OCI-LY1 (cell line): ENCODE results near the gene PIK3R5.

Experiments
- H2AFZ ChIP-seq: fragments of 200-600 bp; sonication (generic), shearing (Covaris generic); 2 replicates; pipeline ENCODE4 v1.6.0; 2014; ENCODE audit warnings: antibody characterized with exemption, mild to moderate bottlenecking, low read length
- H3F3A ChIP-seq: fragments of 200-600 bp; sonication (generic), shearing (Covaris generic); 2 replicates; pipeline ENCODE4 v1.6.0; 2014; ENCODE audit warnings: mild to moderate bottlenecking, antibody characterized with exemption, low read length, moderate library complexity; ENCODE audit not compliant: insufficient read depth
- H3K27ac ChIP-seq: fragments of 200-600 bp; sonication (generic); 2 replicates; pipeline ENCODE4 v1.5.1; 2014; ENCODE audit warnings: low read length, mixed run types, mild to moderate bottlenecking, low read depth; ENCODE audit not compliant: poor library complexity, severe bottlenecking
- H3K27me3 ChIP-seq: fragments of 200-600 bp; sonication (generic); 2 replicates; pipeline ENCODE4 v1.6.0; 2014; ENCODE audit warnings: antibody characterized with exemption, mild to moderate bottlenecking, low read length, moderate library complexity; ENCODE audit not compliant: insufficient read depth
- H3K36me3 ChIP-seq: fragments of 200-600 bp; sonication (generic); 2 replicates; pipeline ENCODE4 v1.6.1; 2014; ENCODE audit warnings: mild to moderate bottlenecking, antibody characterized with exemption, low read length, moderate library complexity, mixed read lengths; ENCODE audit not compliant: insufficient read depth
- H3K4me1 ChIP-seq: fragments of 200-600 bp; sonication (generic); 2 replicates; pipeline ENCODE4 v1.5.1; 2014; ENCODE audit warnings: mild to moderate bottlenecking, low read length, moderate library complexity; ENCODE audit not compliant: insufficient read depth, severe bottlenecking
- H3K4me2 ChIP-seq: fragments of 200-600 bp; sonication (generic), shearing (Covaris generic); 2 replicates; pipeline ENCODE4 v1.6.1; 2014; ENCODE audit warnings: low read length
- H3K4me3 ChIP-seq: fragments of 200-600 bp; sonication (generic); 2 replicates; pipeline ENCODE4 v1.5.1; 2014; ENCODE audit warnings: low read length, low read depth, mild to moderate bottlenecking, mixed read lengths; ENCODE audit not compliant: poor library complexity, severe bottlenecking
- H3K79me2 ChIP-seq: fragments of 200-600 bp; shearing (Covaris generic); 2 replicates; pipeline ENCODE4 v1.6.1; 2016; ENCODE audit warnings: mixed run types, low read length, mixed read lengths; ENCODE audit not compliant: insufficient read depth
- H3K9ac ChIP-seq: fragments of 200-600 bp; sonication (generic), shearing (Covaris generic); 2 replicates; pipeline ENCODE4 v1.6.1; 2014; ENCODE audit warnings: mild to moderate bottlenecking, low read length, mixed read lengths
- H3K9me2 ChIP-seq: fragments of 200-600 bp; sonication (generic), shearing (Covaris generic); 2 replicates; pipeline ENCODE4 v1.6.1; 2014; ENCODE audit warnings: low read depth, mild to moderate bottlenecking, low read length, mixed read lengths
- H3K9me3 ChIP-seq: fragments of 200-600 bp; shearing (Covaris generic); 2 replicates; pipeline ENCODE4 v1.6.1; 2014; ENCODE audit warnings: low read length, mixed read lengths
- H4K20me1 ChIP-seq: fragments of 200-600 bp; sonication (generic), shearing (Covaris generic); 2 replicates; pipeline ENCODE4 v1.6.0; 2016; ENCODE audit warnings: mild to moderate bottlenecking, low read length; ENCODE audit not compliant: insufficient read depth
- EZH2 ChIP-seq: fragments of 200-600 bp; sonication (generic), shearing (Covaris generic); IDR thresholded peaks from 2 replicates; pipeline ENCODE4 v1.8.0; 2017; ENCODE audit warnings: borderline replicate concordance, mixed run types, mild to moderate bottlenecking, antibody characterized with exemption, low read length, moderate library complexity, mixed read lengths
- TF ChIP-seq, protein P1 (sequence below): fragments of 200-600 bp; sonication (generic), shearing (Covaris generic); IDR thresholded peaks from 2 replicates; pipeline ENCODE4 v1.5.1; 2017; ENCODE audit warnings: mild to moderate bottlenecking, antibody characterized with exemption, low read length, moderate library complexity, mixed read lengths

Gene PIK3R5

GRCh38 chr17:8918807-8919465 is 46.6 kb downstream of the PIK3R5 start:
- H2AFZ ChIP-seq, result no peak overlapping the region
- TF ChIP-seq, protein P1, sequence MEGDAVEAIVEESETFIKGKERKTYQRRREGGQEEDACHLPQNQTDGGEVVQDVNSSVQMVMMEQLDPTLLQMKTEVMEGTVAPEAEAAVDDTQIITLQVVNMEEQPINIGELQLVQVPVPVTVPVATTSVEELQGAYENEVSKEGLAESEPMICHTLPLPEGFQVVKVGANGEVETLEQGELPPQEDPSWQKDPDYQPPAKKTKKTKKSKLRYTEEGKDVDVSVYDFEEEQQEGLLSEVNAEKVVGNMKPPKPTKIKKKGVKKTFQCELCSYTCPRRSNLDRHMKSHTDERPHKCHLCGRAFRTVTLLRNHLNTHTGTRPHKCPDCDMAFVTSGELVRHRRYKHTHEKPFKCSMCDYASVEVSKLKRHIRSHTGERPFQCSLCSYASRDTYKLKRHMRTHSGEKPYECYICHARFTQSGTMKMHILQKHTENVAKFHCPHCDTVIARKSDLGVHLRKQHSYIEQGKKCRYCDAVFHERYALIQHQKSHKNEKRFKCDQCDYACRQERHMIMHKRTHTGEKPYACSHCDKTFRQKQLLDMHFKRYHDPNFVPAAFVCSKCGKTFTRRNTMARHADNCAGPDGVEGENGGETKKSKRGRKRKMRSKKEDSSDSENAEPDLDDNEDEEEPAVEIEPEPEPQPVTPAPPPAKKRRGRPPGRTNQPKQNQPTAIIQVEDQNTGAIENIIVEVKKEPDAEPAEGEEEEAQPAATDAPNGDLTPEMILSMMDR, result no peak
- no peak for TF ChIP-seq EZH2
- no peak overlapping the region for H3K4me2 ChIP-seq
- H3K36me3 ChIP-seq, result no peaks in the 10 kb centered on the region
- H3K79me2 ChIP-seq, result no peaks in the 10 kb centered on the region
- no peak overlapping the region for H3K9ac ChIP-seq
- no peaks in the 10 kb centered on the region for H4K20me1 ChIP-seq
- H3K27me3 ChIP-seq, result no peaks in the 10 kb centered on the region; the same call in 1 of the 2 replicates
- H3K27ac ChIP-seq, result no peak overlapping the region
- no peaks in the 10 kb centered on the region for H3K9me2 ChIP-seq
- H3K4me3 ChIP-seq, result no peak overlapping the region
- H3K4me1 ChIP-seq, result no peaks in the 10 kb centered on the region
- no peaks in the 10 kb centered on the region for H3K9me3 ChIP-seq
- H3F3A ChIP-seq, result no peaks in the 10 kb centered on the region

- Histone ChIP-seq H3K4me2 (no peak overlapping the region), H3K27me3 (no peaks in the 10 kb centered on the region; the same call in 1 of the 2 replicates), H4K20me1 (no peaks in the 10 kb centered on the region), H2AFZ (no peak overlapping the region), H3K27ac (no peak overlapping the region), H3K4me3 (no peak overlapping the region), H3K36me3 (no peaks in the 10 kb centered on the region), H3K79me2 (no peaks in the 10 kb centered on the region), H3K9me3 (no peaks in the 10 kb centered on the region), H3K9ac (no peak overlapping the region), H3F3A (no peaks in the 10 kb centered on the region), H3K4me1 (no peaks in the 10 kb centered on the region), H3K9me2 (no peaks in the 10 kb centered on the region)
- TF ChIP-seq EZH2, result no peak
- TF ChIP-seq, protein P1, result no peak
Observed at GRCh38 chr17:8916466-8916865, 49.0 kb downstream of the PIK3R5 start.

DNA sequence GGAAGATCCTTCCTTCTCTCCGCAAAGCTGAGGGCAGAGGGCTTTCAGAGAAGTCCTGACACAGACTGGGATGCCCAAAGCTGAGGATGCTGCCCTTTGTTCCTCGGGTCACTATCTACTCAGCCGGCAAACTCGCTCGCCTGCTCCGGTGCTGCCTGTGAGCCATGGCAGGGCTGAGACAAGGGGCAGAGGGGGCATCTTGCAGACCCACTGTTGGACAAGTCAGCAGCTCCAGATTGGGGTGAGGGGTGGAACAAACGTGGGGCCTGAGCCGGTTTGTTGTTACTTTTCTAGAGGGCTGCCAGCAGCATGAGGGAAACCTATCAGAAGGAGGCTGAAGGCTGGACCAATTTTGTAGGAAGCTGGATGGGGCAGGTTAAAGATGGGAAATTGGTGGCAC is 51.0 kb downstream of the PIK3R5 start:
- no peaks in the 10 kb centered on the region for H3K9me2 ChIP-seq
- H3K9me3 ChIP-seq, result no peaks in the 10 kb centered on the region
- H2AFZ ChIP-seq, result no peak overlapping the region
- no peak for TF ChIP-seq EZH2
- TF ChIP-seq, protein P1, result no peak
- no peak overlapping the region for H3K27ac ChIP-seq
- no peaks in the 10 kb centered on the region for H4K20me1 ChIP-seq
- no peaks in the 10 kb centered on the region for H3F3A ChIP-seq
- no peak overlapping the region for H3K4me3 ChIP-seq
- H3K27me3 ChIP-seq, result no peaks in the 10 kb centered on the region; the same call in 1 of the 2 replicates
- no peak overlapping the region for H3K4me2 ChIP-seq
- no peaks in the 10 kb centered on the region for H3K79me2 ChIP-seq
- no peaks in the 10 kb centered on the region for H3K4me1 ChIP-seq
- H3K36me3 ChIP-seq, result no peaks in the 10 kb centered on the region
- H3K9ac ChIP-seq, result no peak overlapping the region
